ENCODE data around the gene TMPRSS9.

- no peak for TF ChIP-seq CTCF (conservative IDR thresholded peaks at IDR 0.05 in 1 of 2, IDR thresholded peaks at IDR 0.05 in 1 of 2; ENCODE audit: extremely low read depth in 1 of 2, insufficient read depth in 1 of 2, low read depth in 1 of 2, low read length in 2 of 2)
- TF ChIP-seq EZH2 (IDR thresholded peaks at IDR 0.05; ENCODE audit: borderline replicate concordance, low read length): no peak
Observed at GRCh38 chr19:2312820-2313501, 47.1 kb upstream of the TMPRSS9 start.
